ENCODE measurements around the gene NTF3.

The NTF3 gene

GRCh38 chr12:5432011-5432400 is at the start of gene NTF3:
NTF3 (plus strand) TSS chr12:5432108; CDS start chr12:5432325, 217 bp downstream.
- DNase-seq: no peak

- DNase-seq: no peak
These were observed 47.9 kb upstream of the NTF3 start for GRCh38 chr12:5384015-5384414.

GRCh38 chr12:5388581-5389535 is 43.0 kb upstream of the NTF3 start:
- no peak for DNase-seq

- no peak for DNase-seq
These were observed 41.6 kb upstream of the NTF3 start for GRCh38 chr12:5390174-5390799.

- DNase-seq: no peak
These were observed 40.3 kb upstream of the NTF3 start for GRCh38 chr12:5391653-5392052.

- DNase-seq: no peak
These were observed 38.9 kb upstream of the NTF3 start for GRCh38 chr12:5392961-5393360.

GRCh38 chr12:5395443-5396271 is 36.3 kb upstream of the NTF3 start:
- DNase-seq: no peak

GRCh38 chr12:5396541-5396940 is 35.4 kb upstream of the NTF3 start:
- DNase-seq: no peak

- DNase-seq: no peak
These were observed 32.6 kb upstream of the NTF3 start for GRCh38 chr12:5399266-5399665.

- DNase-seq: no peak
These were observed 29.6 kb upstream of the NTF3 start for GRCh38 chr12:5402009-5402935.

GRCh38 chr12:5403411-5403810 is 28.5 kb upstream of the NTF3 start:
- no peak for DNase-seq

GRCh38 chr12:5407034-5407856 is 24.7 kb upstream of the NTF3 start:
- no peak for DNase-seq

GRCh38 chr12:5409619-5410018 is 22.3 kb upstream of the NTF3 start:
- DNase-seq: no peak

- no peak for DNase-seq
These were observed 15.3 kb upstream of the NTF3 start for GRCh38 chr12:5416571-5416970.

GRCh38 chr12:5417500-5417899 is 14.4 kb upstream of the NTF3 start:
- DNase-seq: no peak

- no peak for DNase-seq
These were observed 3.3 kb upstream of the NTF3 start for GRCh38 chr12:5428332-5429221.

- DNase-seq: no peak
These were observed 2.0 kb upstream of the NTF3 start for GRCh38 chr12:5429741-5430557.

GRCh38 chr12:5430641-5431603 is 986 bp upstream of the NTF3 start:
- no peak for DNase-seq
